Omental fat pad (tissue), 4 donors: Measurements from ENCODE around the gene RALGAPA1. TPM values are rescaled to one million over a fixed set of nuclear protein-coding genes. Genes with fewer than 3 reads are reported as not detected.

Experiments
- ATAC-seq: fragments of 150-250 bp; one replicate; pipeline ENCODE4 v1.9.1; 2016; ENCODE audit warnings: mild to moderate bottlenecking, moderate library complexity; ENCODE audit not compliant: low FRiP score
- DNase-seq: peaks from one replicate; pipeline ENCODE4 v3.0.0-alpha.2; 2019; ENCODE audit warnings: low spot score
- total RNA-seq, 4 donors: library from RNA; depleted of rRNA; stranded (reverse); fragments of >200 nt; gene quantifications; one replicate each; pipeline ENCODE4 v1.1.0, GENCODE V29; 2016
- TF ChIP-seq, protein P1 (sequence below), 3 donors: fragments of 450-650 bp; IDR thresholded peaks; one replicate each; pipeline ENCODE4 v1.5.1; 2016 to 2017; ENCODE audit warnings: antibody characterized with exemption in 3 of 3, mild to moderate bottlenecking in 3 of 3, moderate library complexity in 2 of 3

Gene RALGAPA1
- total RNA-seq, 4 donors from 2014 or later = 43.5 to 79.0 (median 54.9) TPM

DNA sequence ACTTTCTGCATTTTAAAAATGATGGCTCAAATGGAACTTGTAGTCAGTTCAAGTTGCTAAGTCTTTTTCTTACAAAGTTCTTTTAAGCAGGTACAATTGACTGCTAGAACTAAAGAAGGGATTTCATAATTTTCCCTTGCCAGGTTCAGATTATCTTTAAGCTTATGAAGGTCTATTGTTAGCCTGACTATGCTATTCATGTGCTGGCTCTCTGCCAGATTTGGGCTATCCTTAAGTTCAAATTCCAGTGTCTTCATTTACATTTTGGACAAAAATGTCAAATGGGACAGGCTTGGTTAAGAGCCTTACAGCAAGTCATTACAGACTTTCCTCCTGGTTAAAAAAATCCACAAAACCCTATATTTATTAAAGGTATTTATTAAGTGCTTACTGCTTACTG, 232.8 kb downstream of the RALGAPA1 start:
- ATAC-seq (no peak), DNase-seq (no peak)
- TF ChIP-seq, protein P1, sequence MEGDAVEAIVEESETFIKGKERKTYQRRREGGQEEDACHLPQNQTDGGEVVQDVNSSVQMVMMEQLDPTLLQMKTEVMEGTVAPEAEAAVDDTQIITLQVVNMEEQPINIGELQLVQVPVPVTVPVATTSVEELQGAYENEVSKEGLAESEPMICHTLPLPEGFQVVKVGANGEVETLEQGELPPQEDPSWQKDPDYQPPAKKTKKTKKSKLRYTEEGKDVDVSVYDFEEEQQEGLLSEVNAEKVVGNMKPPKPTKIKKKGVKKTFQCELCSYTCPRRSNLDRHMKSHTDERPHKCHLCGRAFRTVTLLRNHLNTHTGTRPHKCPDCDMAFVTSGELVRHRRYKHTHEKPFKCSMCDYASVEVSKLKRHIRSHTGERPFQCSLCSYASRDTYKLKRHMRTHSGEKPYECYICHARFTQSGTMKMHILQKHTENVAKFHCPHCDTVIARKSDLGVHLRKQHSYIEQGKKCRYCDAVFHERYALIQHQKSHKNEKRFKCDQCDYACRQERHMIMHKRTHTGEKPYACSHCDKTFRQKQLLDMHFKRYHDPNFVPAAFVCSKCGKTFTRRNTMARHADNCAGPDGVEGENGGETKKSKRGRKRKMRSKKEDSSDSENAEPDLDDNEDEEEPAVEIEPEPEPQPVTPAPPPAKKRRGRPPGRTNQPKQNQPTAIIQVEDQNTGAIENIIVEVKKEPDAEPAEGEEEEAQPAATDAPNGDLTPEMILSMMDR (IDR thresholded peaks at IDR 0.05) = no peak

DNA sequence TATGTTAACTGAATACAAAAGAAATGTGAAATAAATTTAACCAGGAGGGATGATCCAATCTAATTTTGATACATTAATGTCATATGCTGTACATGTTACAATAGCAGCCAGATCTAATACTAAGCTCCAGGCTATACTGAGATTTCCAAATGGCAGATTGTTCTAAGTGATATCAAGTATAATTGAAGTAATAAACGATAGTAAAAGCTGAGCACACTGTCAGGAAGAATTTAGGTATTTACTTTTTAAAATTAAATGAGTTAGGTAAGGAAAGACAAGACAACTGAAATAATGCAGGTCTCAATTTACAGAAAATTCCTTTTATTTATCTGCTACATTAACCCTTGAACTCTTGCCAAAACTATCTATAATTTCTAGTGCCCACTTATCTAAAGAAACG, 235.2 kb downstream of the RALGAPA1 start:
- TF ChIP-seq, protein P1 (IDR thresholded peaks at IDR 0.05) = no peak
- DNase-seq = no peak
- no peak for ATAC-seq

DNA sequence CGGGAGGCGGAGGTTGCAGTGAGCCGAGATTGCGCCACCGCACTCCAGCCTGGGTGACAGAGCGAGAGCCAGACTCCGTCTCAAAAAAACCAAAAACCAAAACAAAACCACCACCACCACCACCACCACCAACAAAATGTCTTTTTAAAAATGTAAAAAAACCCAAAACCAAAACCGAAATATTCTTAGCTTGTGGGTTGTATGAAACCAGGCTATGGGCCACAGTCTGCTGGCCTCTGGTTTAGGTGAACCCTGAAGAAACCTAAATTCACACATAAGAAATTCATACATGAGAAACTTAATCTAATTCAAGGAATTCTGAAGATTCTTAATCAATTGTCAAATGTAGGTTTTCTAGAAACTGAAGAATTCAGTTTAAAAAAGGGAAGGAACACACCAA, 237.5 kb downstream of the RALGAPA1 start:
- DNase-seq (no peak), ATAC-seq (no peak)
- TF ChIP-seq, protein P1 (IDR thresholded peaks at IDR 0.05) = no peak

DNA sequence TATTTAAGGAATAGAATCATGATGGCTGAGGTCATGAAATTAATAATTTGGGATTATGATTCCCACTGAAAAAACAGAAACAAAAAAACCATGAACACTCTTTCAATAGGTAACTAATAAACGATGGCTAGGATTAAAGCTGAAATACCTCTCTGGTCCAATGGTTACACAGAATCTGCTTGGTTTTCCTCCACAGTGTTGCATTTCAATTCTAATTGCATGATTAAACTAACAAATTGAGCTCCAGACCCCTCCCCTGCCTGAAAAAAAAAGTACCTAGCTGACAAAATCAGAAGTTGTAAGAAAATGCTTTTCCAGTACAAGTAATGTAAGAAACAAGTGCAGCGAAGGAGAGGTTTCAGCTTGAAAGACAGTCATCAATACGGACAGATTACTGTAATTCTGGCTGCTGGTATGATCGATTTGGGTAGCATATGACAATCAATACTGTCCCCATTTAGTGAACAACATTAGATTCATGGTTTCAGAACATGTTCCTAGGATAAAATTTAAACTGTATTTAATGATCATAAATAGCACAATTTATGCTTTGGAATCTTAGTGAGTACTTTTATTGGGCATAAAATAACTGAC, 243.1 kb downstream of the RALGAPA1 start:
- ATAC-seq = no peak
- no peak for DNase-seq
- TF ChIP-seq, protein P1 (IDR thresholded peaks at IDR 0.05) = no peak

DNA sequence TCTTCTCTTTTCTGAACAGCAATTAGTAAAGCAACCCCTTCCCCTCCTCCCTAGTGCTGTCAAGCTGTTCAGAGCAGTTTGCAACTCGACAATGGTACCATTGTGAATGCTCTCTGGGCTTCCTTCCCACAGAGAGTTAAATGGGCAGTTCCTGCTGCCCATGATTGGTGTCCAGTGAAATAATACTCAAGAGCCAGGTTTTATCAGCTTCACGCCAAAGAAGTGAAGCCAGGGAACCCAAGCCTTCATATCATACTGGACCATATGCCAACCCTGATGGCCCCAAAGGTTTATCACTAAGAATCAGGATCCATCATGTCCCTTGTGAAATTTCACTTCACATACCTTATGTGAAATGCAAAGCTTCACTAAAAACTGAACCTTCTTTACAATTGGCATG, 250.4 kb downstream of the RALGAPA1 start:
- TF ChIP-seq, protein P1 (IDR thresholded peaks at IDR 0.05) = no peak
- DNase-seq (no peak), ATAC-seq (no peak)

DNA sequence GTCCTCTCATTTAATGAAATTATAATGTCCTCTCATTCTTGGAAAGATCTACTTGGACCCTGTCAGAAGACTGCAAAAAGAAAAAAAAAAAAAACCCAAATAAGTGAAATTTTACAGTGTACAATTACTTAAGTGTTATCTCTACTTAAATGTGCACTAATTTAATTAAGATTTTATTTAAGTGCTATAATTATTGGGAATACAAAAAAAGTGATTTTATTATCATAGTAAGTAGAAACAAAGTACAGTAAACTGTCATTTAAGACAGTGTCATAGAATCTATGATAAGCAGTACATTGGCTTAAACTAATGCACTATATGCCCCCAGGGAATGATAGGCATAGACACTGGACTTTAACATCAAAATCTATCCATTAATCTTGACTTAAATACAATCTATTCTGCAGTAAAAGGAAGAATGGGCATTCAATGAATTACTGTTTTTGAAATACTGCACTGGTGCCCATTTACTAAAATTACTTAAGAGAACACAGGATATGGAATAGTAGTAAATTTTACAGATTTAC, 251.8 kb downstream of the RALGAPA1 start:
- ATAC-seq = no peak
- TF ChIP-seq, protein P1 (IDR thresholded peaks at IDR 0.05) = no peak
- no peak for DNase-seq

DNA sequence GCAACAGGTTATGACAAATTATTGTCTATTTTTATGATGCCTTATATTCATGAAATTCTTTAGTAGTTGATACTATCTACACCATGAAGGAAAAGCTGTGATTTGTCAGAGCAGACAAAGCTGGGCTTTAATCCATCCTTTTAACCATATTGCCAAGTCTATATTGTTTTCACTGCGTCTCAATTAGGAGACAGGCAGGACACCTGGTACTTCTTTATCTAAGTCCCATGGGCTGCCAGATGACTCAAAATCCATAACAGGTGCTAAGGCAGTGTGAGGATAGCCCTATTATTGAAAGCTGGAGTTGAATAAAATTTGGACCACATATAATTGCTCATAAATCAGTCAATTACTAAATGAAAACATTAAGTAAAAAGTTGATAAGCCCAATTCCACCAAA, 252.5 kb downstream of the RALGAPA1 start:
- DNase-seq (no peak), ATAC-seq (no peak)
- TF ChIP-seq, protein P1 (IDR thresholded peaks at IDR 0.05) = no peak
